OCI-LY3 (cell line): Measurements from ENCODE around the gene UNC13D.

Experiments
- CTCF ChIP-seq: fragments of 200-600, 300-600 bp; sonication (generic); IDR thresholded peaks from 2 replicates; pipeline ENCODE4 v1.5.1; 2014; ENCODE audit warnings: antibody characterized with exemption, low read length, low read depth
- EZH2phosphoT487 ChIP-seq: fragments of 200-600 bp; shearing (Covaris generic); IDR thresholded peaks from 2 replicates; pipeline ENCODE4 v1.6.1; 2018; ENCODE audit warnings: antibody characterized with exemption, mixed run types, low read depth

GRCh38 chr17:75807861-75808260 lies 36.3 kb downstream of the UNC13D start:
- no peak for TF ChIP-seq CTCF
- TF ChIP-seq EZH2phosphoT487 = no peak
